GM21360 (cell line): ENCODE measurements around the gene DGKI.

ENCODE experiments used
- ATAC-seq: cut with Tn5 transposase; IDR thresholded peaks from one replicate; pipeline ENCODE4 v1.9.1; 2021; ENCODE audit warnings: mild to moderate bottlenecking, moderate library complexity; ENCODE audit not compliant: unreplicated experiment

Gene DGKI

DNA sequence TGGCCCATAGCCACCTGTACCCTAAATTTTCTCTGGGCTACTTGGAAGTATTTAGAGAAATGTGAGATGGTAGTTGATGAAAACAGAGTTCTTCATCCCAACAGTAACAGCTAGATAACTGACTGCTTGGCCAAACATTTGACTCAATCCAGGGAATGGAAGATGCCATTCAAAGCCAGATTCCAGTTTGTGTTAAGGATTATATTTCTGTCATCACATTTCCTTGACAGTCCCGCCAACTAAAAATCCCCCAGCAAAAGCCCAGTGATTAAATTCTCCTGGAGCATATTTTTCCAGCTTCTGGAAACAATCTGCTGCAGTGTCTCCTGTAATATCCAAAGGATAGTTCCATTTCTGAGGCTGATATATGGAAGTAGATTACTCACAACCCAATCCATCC lies 457.9 kb downstream of the DGKI start:
- no peak for ATAC-seq

DNA sequence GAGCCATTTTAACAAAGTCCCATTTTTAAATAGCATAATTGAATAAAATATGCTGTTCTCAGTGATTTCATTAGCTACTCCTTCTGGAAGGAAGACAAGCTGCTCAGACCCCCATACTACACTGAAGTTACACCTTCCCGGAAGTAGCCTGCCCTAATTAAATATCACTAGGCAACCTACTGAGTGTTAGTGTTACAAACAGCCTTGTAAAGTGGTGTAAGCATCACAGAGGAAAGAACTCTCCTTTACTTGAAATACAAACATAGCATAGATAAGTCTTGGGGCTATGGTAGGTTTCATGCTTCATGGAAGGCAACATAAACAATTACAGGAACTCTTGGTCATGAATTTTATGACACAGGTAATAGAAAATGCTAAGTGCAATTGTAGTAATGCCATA lies 459.8 kb downstream of the DGKI start:
- no peak for ATAC-seq

DNA sequence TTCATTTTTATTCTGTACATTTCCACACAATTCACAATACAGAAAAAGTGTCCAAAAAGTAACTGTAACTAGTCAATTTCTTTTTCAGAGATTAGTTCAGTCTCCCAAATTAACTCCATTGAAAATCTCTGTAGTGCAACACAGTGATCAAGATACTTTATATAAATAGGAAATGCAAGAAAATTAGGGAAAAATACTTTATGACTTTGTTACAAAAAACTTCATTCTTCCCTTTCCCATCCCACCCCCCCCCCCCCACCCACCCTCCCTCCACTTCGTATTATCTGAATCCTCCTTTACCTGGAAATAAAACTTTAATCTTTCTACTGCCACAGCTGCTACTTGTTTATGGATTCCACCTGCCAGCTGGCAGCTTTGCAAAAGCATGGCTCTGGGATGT lies 465.7 kb downstream of the DGKI start:
- ATAC-seq = no peak

DNA sequence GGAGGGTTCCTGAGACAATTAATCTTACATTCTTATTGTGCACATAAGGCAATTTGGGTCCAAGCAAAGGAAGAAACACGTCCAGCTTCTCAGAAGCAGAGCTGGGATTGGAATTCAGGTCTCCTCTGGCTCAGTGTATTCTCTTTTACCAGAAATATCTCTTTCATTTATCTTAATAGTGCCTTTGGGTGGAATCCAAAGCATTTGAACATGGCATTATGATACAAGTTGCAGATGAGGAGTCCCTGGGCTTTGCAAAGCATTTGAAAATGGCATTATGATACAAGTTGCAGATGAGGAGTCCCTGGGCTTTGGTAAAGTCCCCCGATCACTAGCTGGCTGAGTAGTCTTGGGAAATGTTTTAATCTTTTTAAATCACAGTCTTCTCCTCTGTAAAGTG lies 473.3 kb downstream of the DGKI start:
- ATAC-seq = no peak

DNA sequence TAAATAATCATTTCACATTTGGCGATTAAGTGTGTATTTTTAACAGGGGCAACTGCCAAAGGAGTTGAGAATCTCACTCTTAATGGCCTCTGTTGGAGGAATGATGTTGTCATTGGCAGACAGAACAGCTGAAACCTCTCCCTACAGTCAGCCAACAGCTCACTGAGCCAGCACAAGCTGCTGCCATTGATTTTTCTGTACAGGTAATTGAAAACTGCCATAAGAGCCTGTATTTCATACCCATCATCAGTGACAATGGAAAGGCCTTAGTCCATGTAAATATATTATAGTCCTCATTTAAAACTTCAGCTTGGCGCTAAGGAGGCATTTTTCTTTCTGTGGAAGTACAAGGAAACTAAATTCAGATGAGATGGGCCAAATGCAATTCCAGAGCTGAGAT lies 475.2 kb downstream of the DGKI start:
- ATAC-seq = no peak

DNA sequence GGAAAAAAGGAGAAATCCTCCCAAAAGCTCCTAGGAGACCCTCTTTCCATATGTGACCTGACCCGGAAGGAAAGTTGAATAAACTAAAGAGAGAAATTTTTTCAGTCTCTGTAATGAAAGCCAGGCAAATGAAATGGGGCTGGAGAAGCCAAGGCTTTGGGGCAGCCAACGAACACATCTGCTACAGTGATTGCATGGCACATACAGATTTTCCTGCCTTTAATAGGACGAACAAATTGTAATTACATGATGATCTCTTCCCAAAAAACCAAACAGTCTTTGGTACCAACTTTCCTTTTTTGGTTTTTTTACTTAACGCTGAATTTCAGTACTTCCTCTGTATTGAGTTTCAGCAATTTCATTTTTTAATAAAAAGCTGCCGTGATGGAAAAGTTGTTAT lies 479.8 kb downstream of the DGKI start:
- ATAC-seq = no peak

DNA sequence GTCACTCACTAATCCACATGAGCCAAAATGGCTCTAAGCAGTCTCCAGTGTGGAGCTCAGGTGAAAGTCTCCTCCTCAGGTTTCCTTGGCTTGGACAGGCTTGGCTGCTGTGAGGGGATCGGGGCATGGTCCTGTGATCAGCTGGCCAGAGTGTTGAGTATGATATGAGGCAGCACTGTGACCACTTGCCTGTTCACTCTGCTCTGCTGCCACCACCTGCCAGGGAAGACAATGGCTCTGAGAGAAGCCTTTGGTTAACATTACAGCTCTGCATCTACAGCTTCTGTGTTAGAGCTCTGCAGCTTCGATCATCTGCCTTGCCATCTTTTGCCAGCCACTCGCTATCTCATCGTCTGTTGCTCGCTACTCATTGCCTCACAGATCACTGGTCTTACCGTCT lies 483.1 kb downstream of the DGKI start:
- ATAC-seq = no peak

DNA sequence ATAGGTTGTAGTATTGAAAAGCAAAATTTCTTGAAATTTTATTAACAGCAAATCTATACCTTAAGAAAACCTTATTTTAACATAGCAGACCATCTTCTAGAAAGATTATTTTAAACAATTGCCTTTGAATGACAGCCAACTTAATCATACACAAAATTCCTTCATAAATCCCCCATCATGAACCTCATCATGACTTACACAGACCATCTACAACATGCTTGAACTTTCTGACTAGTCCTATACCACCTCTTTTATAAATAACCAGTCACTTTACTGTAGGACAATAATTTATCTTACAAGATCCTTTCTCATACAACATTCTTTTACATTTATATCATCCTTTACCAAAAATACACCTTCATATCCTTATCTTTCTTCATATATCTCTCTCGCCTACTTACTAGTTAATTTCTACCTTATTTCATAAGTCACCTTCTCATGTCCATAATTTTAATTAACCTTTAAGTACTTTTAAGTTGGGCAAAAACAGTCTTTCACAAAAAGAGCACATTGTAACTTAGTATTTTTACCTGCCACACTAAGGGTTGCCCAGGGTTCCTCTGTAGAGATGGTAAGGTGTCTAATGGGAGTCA lies 486.6 kb downstream of the DGKI start:
- ATAC-seq = no peak

DNA sequence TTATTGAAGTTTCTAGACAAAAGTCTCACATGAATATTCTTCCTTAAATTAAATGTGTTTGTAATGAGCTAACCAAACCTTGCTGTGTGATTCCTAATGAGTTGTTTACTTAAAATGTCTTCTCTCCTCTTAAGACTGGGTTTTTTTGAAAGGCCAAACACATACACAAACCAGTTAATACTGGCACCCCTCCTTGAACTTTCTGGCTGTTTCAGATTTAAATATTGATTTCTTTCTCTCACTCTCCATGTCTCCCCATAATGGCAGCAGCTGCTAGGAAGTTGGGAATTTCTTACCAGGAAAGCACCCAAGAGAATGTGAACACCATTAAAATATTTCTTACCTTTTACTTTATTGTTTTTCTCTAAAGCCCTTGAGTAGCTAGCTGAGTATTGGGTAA lies 491.8 kb downstream of the DGKI start:
- no peak for ATAC-seq

DNA sequence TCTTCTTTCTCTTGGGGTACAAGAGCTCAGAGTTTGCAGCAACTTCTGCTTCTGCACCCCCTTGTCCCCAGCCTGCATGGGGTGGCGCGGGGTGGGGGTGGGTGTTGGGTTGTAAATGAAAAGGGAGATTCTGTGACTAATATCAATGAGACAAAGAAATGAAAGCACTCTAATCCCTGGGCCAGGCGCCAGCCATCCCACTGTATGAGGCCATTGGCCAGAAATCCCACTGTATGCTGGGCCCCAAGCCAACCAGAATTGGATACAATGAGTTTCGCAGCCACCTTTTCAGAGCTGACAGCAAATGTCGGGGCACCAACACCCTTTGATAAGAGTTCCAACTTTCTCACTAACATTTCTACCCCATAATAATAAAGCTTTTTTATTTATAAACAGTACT lies 492.4 kb downstream of the DGKI start:
- no peak for ATAC-seq

DNA sequence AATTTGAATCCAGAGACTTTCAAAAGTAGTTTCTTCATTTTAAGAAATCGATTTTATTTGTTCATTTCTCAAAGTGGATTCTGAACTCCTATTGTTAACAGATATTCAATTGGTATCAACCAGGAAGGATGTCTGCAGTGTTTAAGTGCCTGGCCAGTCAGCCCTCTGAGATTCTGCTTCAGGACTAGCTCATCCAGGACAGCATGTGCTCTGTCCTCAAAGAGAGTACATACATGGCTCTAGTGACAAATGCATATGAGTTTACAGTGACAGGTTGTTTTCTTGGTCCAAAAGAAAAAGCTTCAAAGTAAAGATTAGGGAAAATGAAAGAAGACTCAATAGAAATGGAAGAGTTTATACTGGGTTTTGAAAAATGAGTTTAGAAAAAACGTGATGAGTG lies 494.8 kb downstream of the DGKI start:
- ATAC-seq = no peak

DNA sequence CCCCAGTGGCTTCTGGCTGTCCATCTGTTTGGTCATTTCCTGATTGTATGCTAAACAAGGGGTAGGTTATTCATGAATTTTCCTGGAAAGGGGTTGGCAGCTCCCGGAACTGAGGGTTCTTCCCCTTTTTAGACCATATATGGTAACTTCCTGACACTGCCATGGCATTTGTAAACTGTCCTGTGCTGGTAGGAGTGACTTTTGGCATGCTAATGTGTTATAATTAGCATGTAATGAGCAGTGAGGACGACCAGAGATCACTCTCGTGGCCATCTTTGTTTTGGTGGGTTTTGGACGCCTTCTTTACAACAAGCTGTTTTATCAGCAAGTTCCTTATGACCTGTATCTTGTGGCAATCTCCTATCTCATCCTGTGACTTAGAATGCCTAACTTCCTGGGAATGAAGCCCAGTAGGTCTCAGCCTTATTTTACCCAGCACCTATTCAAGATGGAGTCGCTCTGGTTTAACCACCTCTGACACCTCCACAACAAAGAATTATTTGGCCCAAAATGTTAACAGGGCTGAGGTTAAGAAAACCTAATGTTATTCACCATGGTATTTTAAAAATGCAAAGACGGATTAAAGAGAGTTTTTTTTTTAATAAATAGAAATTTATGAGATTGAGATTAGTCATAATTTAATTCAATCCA lies 500.9 kb downstream of the DGKI start:
- ATAC-seq = no peak

DNA sequence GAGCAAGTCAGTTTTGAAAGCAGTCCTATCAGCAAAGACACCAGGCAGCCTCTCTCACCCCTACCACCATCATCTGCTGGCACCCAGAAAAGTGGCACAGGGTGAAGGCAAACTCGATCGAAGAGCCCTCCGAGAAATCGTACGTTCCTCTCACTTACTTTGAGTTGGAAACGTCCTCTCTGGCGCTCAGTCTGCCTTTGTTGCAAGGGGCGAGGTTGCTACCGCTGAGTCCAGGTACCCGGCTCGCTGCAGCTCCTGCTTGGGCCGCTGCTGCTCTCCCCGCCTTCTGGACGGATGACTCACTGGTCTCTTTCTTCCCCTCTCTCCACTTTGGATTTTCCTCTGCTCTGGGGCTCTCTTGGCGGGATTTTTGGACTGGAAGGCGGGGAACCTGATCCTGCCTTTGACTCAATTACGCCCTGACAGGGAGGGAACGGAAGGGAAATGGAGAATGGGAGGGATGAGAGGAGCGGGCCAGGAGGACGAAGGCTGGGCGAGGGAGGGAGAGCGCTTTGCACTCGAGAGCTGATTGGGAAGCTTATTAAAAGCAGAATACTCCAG lies 503.4 kb downstream of the DGKI start, which contains the start of gene PTN:
TSS of gene PTN (minus strand) at position 453 of the 561 bp plus-strand sequence. CDS start 88,760 bp downstream, outside the sequence.
- no peak for ATAC-seq

DNA sequence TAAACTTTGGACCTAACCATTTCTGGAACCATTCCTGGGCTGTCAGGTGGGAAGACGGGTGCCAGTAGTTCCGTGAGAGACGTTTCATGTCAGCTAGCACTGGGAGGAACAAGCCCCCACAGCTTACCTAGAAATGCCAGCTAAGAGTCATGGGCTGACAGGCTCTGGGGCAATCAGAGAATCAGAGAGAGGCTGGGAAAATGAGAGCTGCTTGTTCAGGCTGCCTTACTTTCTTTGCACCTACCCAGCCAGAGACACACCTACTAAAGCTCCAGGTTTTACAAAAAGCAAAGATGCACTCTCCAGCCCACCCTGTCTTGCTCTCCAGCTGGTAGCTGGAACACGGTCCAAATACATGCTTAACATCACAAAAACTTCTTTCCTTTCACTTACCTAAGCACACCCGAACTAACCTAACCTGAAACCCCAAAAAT lies 503.9 kb downstream of the DGKI start:
- no peak for ATAC-seq

DNA sequence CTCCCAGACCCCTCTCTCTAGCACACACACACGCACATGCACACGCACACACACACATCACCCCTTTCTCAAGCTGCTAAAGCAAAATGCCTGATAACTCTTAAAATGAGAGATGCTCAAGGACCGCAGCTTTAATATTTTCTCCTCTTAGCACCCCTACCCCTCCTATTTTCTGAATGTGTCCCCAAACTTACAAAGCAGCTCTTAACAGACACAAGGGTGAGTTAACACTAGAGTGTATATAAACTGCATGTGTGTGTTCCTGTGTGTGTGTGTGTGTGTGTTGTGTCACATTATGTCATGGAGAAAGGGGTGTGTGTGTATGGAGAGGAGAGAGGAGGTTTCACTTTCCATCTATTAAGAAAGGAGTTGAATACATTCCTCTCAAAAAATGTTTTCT lies 504.5 kb downstream of the DGKI start:
- ATAC-seq = no peak

DNA sequence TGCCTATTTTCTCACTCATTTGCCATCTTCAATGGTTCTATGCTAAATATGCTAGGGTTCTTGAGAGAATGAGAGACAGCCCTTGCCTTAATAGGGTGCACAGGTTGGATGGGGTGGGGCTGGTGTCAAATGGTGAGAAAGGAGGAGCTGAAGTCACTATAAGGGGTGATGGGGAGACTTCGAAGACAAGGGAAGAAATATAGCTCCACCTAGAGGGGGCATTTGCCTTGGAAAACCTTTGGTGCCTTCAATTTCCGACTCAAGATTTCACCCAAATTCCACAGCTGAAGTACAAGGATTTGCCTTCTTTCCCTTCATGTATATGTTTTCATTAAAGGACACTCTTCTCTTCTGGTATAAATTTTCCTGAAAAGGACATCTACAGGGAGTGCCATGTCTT lies 508.9 kb downstream of the DGKI start:
- no peak for ATAC-seq

DNA sequence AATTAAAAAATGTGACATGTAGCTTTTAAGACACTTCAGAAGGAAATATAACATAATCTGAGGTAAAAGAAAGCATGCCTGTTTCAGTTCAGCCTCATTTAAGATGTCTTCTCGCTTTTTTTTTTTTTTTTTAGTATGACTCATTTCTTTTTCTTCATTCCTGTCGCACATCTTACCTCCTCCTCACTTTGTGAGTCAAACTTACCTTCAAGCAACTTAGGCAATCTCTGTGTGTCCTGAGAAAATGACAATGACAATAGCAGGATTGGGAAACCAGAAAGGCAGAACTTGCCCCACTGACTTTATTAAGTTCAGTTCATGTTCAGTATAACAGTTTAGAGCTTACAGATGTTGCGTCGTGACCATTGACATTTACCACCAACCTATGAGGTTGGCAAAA lies 511.0 kb downstream of the DGKI start:
- no peak for ATAC-seq

DNA sequence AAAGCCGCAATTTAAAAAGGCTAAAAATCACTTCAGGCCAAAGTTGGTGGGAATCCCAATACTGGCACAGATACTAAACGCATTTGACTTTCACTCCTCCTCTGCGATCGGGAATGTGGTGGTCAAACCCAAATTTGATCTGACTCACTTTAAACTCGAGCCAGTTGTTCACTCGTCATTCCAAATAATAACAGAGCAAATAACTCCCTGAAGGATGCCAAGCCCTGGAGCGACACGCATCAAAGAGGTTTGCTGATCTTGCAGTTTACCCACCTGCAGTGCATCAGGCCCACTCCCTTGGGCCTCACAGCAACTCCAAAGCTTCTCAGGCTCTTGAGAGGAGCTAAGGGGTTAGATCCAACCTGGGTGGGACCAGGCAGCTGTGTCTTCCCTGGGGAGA lies 515.4 kb downstream of the DGKI start:
- no peak for ATAC-seq
